Activated CD8-positive, alpha-beta memory T cell treated with anti-CD3 and anti-CD28 coated beads for 36 hours (primary cell): ENCODE measurements around the gene SDF2. TPM values are rescaled to one million over a fixed set of nuclear protein-coding genes. Genes with fewer than 3 reads are reported as not detected.

Experiments used
- CTCF ChIA-PET: fragments of 350-600 bp; sonication (Branson Sonifier 250); formaldehyde crosslinking; loops from one replicate; lab custom pipeline; 2021; ENCODE audit warnings: antibody characterized with exemption; lab: Charles Lee
- POLR2A ChIA-PET: fragments of 350-600 bp; sonication (Branson Sonifier 250); formaldehyde crosslinking; loops from one replicate; lab custom pipeline; 2021; ENCODE audit warnings: antibody characterized with exemption; lab: Charles Lee
- total RNA-seq, 2 experiments: library from RNA; stranded (reverse); gene quantifications; one replicate each; pipeline ENCODE4 v1.2.3, GENCODE V29; 2021

SDF2 gene
- total RNA-seq, 2 experiments from 2014 or later: 44.7 to 47.1 TPM

- POLR2A ChIA-PET: interaction anchor here (0.5 to 4.2 kb wide), 8 partner anchors 13 to 81 kb away, joined by 3 to 30 read pairs (median 5); partner anchors contain the start of genes PIGS, PROCA1, SDF2 and SUPT6H
- CTCF ChIA-PET: interaction anchor here (0.9 to 3.1 kb wide), 7 partner anchors 17 to 106 kb away, joined by 3 to 15 read pairs (median 3); partner anchors contain the start of genes RPL23A, SDF2 and SUPT6H
Measured at GRCh38 chr17:28645576-28645939, 16.1 kb downstream of the SDF2 start.

DNA sequence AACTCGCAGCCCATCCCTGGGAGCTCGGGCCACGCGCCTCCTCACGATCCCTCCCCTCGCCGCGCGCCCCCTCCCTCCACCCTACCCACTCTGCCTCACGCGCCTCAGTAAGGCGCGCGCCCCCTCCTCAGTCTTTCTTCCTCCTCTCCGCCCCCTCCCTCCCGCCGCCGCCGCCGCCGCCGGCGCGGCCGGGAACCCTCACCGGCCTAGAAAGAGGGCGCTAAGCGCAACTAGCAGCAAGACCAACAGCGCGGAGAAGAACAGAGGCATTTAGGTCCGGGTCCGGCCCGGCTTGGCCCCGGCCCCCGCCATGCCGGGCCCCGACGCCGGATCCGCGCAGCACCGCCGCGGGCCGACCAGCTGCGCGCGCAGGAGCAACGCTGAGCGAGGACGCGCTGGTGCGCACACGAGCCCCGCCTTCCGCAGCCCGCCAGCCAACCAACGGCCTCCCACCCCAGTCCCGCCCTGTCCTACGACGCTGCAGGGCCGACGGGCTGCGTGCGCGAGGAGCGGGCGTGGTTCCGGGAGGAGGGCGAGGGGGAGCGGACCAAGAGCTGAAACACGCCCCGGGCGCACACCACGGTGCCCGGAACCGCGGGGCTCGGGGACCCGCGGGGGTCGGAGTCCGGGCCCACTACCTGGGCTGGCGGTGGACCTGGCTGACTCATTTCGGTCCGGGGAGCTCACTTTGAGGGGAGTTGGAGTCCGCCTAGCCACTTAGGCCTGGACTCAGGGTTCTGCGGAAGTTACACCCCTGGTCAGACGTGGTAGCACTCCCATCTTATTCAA, 16.7 kb downstream of the SDF2 start, which contains the start of gene BLTP2:
Gene BLTP2 (minus strand): TSS at position 372 of the 789 bp plus-strand sequence. CDS start 102 bp downstream, at position 270.
- ChIA-PET CTCF (interaction anchor here (0.9 to 3.1 kb wide), 9 partner anchors 12 to 105 kb away, joined by 3 to 15 read pairs (median 3); partner anchors contain the start of genes RPL23A, SDF2 and SUPT6H), POLR2A (interaction anchor here (0.5 to 4.2 kb wide), 12 partner anchors 13 to 82 kb away, joined by 3 to 30 read pairs (median 5); partner anchors contain the start of genes PIGS, PROCA1, SDF2 and SUPT6H)

DNA sequence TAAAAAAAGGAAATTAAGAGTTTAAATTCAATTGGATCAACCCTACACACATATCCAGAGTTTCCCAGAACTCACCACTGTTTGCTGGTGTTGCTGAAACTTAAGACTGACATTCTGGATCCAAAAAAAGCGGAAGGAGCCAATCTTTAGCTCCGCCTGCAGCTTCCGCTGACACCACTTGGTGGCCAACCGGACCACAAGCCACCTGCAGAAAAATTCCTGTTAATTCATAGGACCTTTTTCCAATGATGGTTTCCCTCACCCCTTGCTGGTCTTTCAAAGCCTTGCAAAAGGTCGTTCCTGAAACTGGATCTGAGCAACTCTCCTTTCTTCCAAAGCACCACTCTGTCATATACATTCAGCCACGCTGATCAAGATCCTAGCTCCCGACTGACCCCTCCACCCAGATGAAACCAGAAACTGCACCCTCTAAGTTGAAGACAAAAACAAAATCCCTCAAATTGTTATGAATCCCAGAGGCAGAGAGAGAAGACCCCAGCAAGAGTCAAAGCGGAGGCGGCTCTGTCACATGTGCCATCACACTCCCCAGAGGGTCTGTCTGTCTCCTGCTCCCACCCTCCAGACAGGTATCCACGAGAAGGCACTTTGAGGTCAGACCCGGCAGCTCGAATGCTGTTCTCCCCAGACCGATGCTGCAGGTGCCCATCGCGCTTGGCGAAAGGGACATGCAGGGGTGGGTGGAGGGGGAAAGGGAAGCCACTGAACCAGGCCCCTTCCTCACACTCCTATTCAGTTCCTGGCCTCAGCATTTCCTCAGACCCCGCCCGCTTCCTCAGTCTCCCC, 17.5 kb downstream of the SDF2 start:
- ChIA-PET POLR2A (interaction anchor here (0.6 to 4.2 kb wide), 9 partner anchors 12 to 67 kb away, joined by 3 to 30 read pairs (median 4); partner anchors contain the start of genes PROCA1, SDF2 and SUPT6H), CTCF (interaction anchor here (0.5 to 3.1 kb wide), 10 partner anchors 13 to 118 kb away, joined by 3 to 15 read pairs (median 3); partner anchors contain the start of genes PROCA1, SDF2 and SUPT6H)

- ChIA-PET CTCF (interaction anchor here (0.6 to 1.1 kb wide), 2 partner anchors 11 to 16 kb away, joined by 3 to 4 read pairs; no protein-coding TSS in a partner anchor), POLR2A (interaction anchor here (0.6 to 0.8 kb wide), 3 partner anchors 12 to 20 kb away, joined by 3 to 4 read pairs (median 3); partner anchors contain the start of genes SDF2 and SUPT6H)
Measured at GRCh38 chr17:28641579-28641978, 20.1 kb downstream of the SDF2 start.

DNA sequence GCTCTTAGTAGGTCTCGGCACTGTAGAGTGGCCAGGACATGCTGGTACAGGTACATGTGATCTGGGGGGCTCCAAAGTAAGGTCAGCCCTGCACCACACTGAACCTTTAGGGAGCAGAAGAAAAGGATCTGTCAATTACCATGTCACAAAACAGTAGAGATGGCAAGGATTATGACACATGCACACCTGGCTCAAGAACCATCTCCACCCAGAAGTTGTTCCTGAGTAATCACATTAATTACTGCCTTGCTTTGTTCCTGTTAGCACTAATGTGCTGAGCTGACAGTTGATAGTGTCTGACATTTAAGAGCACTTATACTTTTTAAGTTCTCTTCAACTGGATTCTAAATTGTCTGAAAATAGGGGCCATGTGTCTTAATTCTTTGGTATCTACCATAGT, 26.2 kb downstream of the SDF2 start:
- ChIA-PET CTCF (no interaction called here), POLR2A (no interaction called here)

GRCh38 chr17:28634206-28634865, 27.4 kb downstream of the SDF2 start:
- POLR2A ChIA-PET: interaction anchor here (0.7 kb wide), 1 partner anchor 8 kb away, joined by 4 read pairs; no protein-coding TSS in a partner anchor
- CTCF ChIA-PET: interaction anchor here (0.5 to 1.7 kb wide), 4 partner anchors 15 to 125 kb away, joined by 3 to 6 read pairs (median 4); no protein-coding TSS in a partner anchor

- ChIA-PET POLR2A (no interaction called here), CTCF (no interaction called here)
Measured at GRCh38 chr17:28626818-28627217, 34.9 kb downstream of the SDF2 start.

GRCh38 chr17:28624148-28624547, 37.6 kb downstream of the SDF2 start:
- CTCF ChIA-PET: interaction anchor here (0.5 to 1.7 kb wide), 2 partner anchors 11 to 14 kb away, joined by 3 to 5 read pairs; no protein-coding TSS in a partner anchor
- POLR2A ChIA-PET: no interaction called here

DNA sequence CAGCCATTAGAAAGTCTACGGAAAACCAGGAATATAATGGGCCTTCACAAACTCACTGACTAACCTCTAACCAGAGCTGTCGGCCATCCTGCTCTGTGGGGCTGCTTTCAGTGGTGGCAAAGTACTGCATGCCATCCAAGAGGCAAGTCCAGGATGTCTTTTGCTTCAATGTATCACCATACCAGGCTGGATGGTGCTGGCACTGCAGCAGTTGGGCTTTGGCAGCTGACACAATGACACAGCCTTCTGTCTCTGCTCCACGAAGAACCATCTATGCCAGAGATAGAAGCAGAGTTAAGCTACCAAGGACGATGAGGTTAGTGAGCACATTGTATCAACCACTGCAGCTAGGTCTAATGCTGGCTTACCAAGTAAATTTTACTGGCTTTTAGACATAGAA, 38.0 kb downstream of the SDF2 start:
- CTCF ChIA-PET: no interaction called here

DNA sequence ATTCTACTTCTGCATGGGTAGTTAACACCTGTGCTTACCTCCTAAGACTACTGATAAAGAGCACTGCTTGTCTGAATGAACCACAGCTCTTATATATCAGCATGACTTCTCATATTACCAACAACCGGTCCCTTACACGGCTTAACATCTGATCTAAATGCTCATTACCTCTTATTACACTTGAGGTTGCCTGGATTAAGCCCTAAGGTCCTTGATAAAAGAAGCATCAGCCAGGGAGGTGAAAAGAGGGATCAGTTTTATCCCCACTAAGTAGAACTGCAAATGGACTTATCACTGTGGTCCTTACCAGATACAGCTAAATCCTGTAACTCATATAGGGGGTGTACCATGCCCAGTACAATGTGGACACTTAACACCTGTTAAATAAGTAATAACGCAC, 39.5 kb downstream of the SDF2 start:
- POLR2A ChIA-PET: no interaction called here
- CTCF ChIA-PET: no interaction called here

More for the DNA sequence above, 38.0 kb downstream of the SDF2 start:
- POLR2A ChIA-PET: no interaction called here

DNA sequence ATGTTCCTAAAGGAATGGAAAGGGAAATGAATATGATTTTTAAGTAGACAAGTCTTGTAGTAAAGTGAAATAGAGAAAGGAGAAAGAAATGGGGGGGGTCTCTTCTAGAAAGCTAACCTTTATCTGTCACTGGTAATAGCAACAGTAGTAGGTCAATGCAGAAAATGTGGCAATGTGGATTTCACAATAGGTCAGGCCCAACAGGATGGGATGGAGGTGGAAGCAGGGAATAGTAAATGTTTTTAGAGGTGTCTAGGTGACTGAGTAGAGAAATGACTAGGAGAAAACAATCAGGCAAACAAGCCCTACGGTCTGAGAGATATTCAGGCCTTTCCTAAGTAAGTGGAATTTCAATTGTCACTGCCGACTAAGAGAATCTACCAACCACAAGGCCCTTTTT, 41.7 kb downstream of the SDF2 start:
- CTCF ChIA-PET: no interaction called here
- POLR2A ChIA-PET: no interaction called here

- ChIA-PET POLR2A (no interaction called here), CTCF (interaction anchor here (0.9 kb wide), 1 partner anchor 70 kb away, joined by 3 read pairs; no protein-coding TSS in a partner anchor)
Measured at GRCh38 chr17:28618464-28618863, 43.2 kb downstream of the SDF2 start.

DNA sequence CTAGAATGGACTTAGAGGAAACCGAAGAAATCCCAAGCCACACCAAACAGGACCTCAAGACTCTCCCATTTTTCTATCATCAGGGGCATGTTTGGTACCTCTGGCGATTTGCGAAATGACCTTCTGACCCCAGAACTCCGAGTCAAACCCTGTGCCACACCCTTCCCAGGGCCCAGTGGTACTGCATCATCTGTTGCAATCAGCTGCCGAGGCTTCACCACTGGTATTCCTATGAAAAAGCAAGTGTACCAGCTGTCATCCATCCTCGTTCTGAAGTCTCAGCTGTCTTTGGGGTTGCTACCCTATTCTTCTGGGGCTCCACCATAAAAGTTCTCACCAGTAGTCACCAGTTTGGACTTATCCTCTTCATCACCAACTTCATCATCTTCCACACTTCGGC, 45.4 kb downstream of the SDF2 start:
- CTCF ChIA-PET: no interaction called here
- POLR2A ChIA-PET: no interaction called here

DNA sequence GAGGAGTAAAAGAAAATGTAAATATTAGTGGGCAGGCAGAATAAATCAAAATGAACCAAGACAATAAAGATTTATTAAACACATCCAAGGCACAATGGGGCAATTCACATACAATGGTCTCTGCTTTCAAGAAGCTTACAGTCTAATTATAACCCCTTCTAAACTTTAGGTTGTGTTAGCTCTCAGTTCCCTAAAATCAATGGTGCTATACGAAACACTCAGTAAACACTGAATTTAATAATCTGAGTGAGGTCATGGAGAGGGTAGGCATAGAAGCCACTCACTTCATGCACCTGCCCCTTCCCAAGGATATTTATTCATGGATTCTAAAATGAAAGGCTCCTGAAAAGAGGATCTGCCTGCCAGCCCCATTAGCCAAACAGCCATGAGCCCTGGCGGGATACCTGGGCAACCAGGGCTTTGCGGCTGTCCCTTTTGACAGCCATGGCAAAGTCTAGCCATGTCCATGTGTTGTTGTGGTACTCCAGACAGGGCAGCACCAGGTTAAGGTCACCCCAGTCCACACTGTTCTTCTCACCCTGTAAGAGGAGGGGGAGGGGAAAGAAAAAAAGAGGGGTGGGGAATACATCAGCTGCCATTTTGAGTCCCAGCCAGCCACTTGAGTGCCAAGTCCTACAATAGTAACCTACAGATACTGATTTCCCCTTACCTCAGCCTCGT, 46.3 kb downstream of the SDF2 start:
- ChIA-PET CTCF (interaction anchor here (1.0 kb wide), 1 partner anchor 65 kb away, joined by 3 read pairs; no protein-coding TSS in a partner anchor), POLR2A (no interaction called here)

GRCh38 chr17:28613931-28614381, 47.8 kb downstream of the SDF2 start, which contains the start of gene RSKR:
RSKR (minus strand) TSS chr17:28614185; CDS start chr17:28614161, 24 bp downstream.
- CTCF ChIA-PET: interaction anchor here (1.5 to 2.5 kb wide), 3 partner anchors 20 to 121 kb away, joined by 3 to 6 read pairs (median 6); no protein-coding TSS in a partner anchor
- POLR2A ChIA-PET: no interaction called here

DNA sequence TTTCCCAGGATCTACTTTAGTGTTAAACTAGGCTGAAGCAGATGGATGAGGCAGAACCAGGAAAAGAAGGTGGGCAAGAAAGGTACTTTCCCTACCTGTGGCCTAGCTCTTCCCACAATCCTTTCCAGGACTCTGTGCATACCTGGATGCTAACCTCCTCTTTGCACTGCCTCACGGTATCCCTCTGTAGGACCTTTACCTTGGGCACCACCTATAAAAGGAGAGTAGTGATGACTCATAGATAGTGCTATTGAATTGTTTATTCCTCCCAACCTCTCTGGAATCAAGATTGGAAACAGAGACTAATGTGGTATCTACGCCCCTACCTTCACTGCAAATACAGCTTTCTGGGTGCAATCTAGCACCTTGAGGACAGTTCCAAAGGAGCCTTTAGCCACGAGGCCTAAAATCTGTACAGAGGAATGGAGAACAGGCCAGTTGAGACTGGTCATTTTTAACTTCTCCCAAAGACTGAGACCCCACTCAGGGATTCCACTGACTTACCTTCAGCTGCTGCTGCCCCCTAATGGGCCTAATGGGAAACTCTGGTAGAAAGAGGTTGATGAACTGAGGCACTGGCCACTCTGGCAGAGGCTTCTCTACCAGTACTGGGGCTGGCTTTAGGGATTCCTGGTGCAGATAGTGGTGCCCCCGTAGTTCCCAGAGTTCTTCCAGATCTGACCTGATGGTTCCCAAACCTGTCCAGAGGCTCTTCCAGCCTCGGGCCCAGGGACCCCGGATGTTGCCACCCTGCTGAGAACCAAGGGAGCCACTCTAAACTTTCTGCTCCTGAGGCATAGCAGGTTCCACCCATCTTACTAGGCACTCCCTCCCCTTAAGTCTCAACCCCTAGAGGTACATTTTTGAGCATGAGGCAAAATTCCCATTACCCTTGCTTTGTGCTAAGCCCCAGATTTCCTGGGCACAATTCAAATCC, 48.5 kb downstream of the SDF2 start:
- ChIA-PET CTCF (interaction anchor here (0.8 to 2.5 kb wide), 13 partner anchors 12 to 121 kb away, joined by 3 to 6 read pairs (median 3); partner anchors contain the start of gene PIGS), POLR2A (no interaction called here)
